Upper lobe of left lung (tissue), 6 donors: ENCODE data around the gene NCOR1. TPM values are rescaled to one million over a fixed set of nuclear protein-coding genes. Genes with fewer than 3 reads are reported as not detected.

Source experiments
- ATAC-seq, 2 donors: fragments of 200-7000 bp; cut with Tn5 transposase; one replicate each; pipeline ENCODE4 v1.9.1; 2022; ENCODE audit warnings: mild to moderate bottlenecking in 2 of 2, moderate library complexity in 2 of 2; ENCODE audit not compliant: low FRiP score in 2 of 2
- DNase-seq, 2 donors: peaks; one replicate each; pipeline ENCODE4 v3.0.0-alpha.2; 2019 to 2020
- H3K27ac ChIP-seq, 4 donors: fragments of 200-600 bp; sonication (generic); one replicate each; pipeline ENCODE4 v1.5.1; 2016 to 2019
- H3K27me3 ChIP-seq, 4 donors: fragments of 200-600 bp; sonication (generic); one replicate each; pipeline ENCODE4 v1.5.1; 2017 to 2019
- H3K36me3 ChIP-seq, 4 donors: fragments of 200-600 bp; sonication (generic); one replicate each; pipeline ENCODE4 v1.5.1; 2016 to 2019
- H3K4me1 ChIP-seq, 4 donors: fragments of 200-600 bp; sonication (generic); one replicate each; pipeline ENCODE4 v1.5.1; 2018 to 2019
- H3K4me3 ChIP-seq, 4 donors: fragments of 200-600 bp; sonication (generic); one replicate each; pipeline ENCODE4 v1.5.1; 2017 to 2019; ENCODE audit warnings: mild to moderate bottlenecking in 2 of 4, moderate library complexity in 1 of 4
- H3K9me3 ChIP-seq, 4 donors: fragments of 200-600 bp; sonication (generic); one replicate each; pipeline ENCODE4 v1.5.1; 2018 to 2019
- CTCF ChIP-seq, 6 experiments: fragments of 450-650 bp in 4 of 6; fragments of 200-600 bp in 2 of 6; sonication (generic) in 2 of 6; IDR thresholded peaks; one replicate each; pipeline ENCODE4 v1.5.1; 2016 to 2019; ENCODE audit warnings: antibody characterized with exemption in 6 of 6
- EP300 ChIP-seq, 4 donors: sonication (generic); formaldehyde crosslinking; IDR thresholded peaks; one replicate each; pipeline ENCODE4 v1.5.1; 2017; ENCODE audit warnings: antibody characterized with exemption in 4 of 4, control low read depth in 2 of 4
- POLR2A ChIP-seq, 4 donors: fragments of 450-650 bp; IDR thresholded peaks; one replicate each; pipeline ENCODE4 v1.5.1; 2016 to 2017; ENCODE audit warnings: antibody characterized with exemption in 4 of 4, mild to moderate bottlenecking in 2 of 4
- POLR2AphosphoS5 ChIP-seq, 2 donors: sonication (generic); formaldehyde crosslinking; IDR thresholded peaks; one replicate each; pipeline ENCODE4 v1.5.1; 2017; ENCODE audit warnings: antibody characterized with exemption in 2 of 2
- WGBS, 2 donors: methylation state at CpG; one replicate each; pipeline ENCODE4 v1.1.5; 2017 to 2018; 5-methylcytosine and 5-hydroxymethylcytosine counted together
- total RNA-seq, 6 donors: library from RNA; depleted of rRNA in 4 of 6; stranded (reverse); fragments of >200 nt in 4 of 6; gene quantifications; one replicate each; pipeline versions ENCODE4 v1.1.0 to v1.2.1, GENCODE V29; 2016 to 2021
- donor health status: DM: no; HTN: no; CAD: no; lungs with moderate emphysema.
- donor health status: DM: no; HTN: yes; CAD: no; lungs with severe emphysema.

Gene NCOR1
- total RNA-seq, 6 donors from 2014 or later, result 111 to 301 (median 147) TPM

DNA sequence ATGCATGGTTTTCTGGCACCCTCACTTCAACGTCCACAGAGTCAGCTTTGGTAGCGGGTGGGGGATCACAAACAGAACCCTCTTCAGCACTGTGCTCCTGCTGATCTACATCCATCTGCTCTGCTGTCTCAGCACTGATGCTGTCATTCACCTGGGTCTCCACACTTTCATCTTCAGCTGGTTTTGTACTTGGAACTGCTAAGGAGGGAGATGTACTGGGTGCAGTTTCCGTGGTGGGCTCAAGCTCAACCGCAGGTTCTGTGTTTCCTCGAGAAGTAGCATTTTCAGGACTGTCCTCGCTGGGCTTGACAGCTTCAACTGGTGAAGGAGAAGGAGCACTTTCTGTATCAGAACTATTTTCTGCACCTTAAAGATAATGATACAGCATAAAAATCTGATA is 113.9 kb downstream of the NCOR1 start:
- 93 to 95% methylated on average over 6 of the region's 6 CpGs for WGBS, 2 donors
- Histone ChIP-seq H3K27me3 (no peaks in the 10 kb centered on the region), H3K4me1 (peaks cover 0 to 5% (median 0%) of the 10 kb centered on the region in 4 donors), H3K27ac (no peak overlapping the region), H3K4me3 (no peak overlapping the region), H3K9me3 (no peaks in the 10 kb centered on the region), H3K36me3 (peaks cover 26 to 82% (median 43%) of the 10 kb centered on the region in 4 donors)
- DNase-seq, result no peak
- no peak for ATAC-seq
- TF ChIP-seq CTCF (IDR thresholded peaks at IDR 0.05) (no peak), EP300 (IDR thresholded peaks at IDR 0.05) (no peak), POLR2A (IDR thresholded peaks at IDR 0.05) (no peak)

GRCh38 chr17:16100737-16101400 is 114.5 kb downstream of the NCOR1 start:
- Histone ChIP-seq H3K27me3 (no peaks in the 10 kb centered on the region), H3K27ac (no peak overlapping the region), H3K4me3 (no peak overlapping the region), H3K4me1 (peaks cover 0 to under 1% (median 0%) of the 10 kb centered on the region in 4 donors), H3K36me3 (peaks cover 26 to 85% (median 43%) of the 10 kb centered on the region in 4 donors), H3K9me3 (no peaks in the 10 kb centered on the region)
- TF ChIP-seq POLR2AphosphoS5 (IDR thresholded peaks at IDR 0.05) (no peak), CTCF (IDR thresholded peaks at IDR 0.05) (no peak), EP300 (IDR thresholded peaks at IDR 0.05) (no peak), POLR2A (IDR thresholded peaks at IDR 0.05) (no peak)
- DNase-seq, result no peak
- no peak for ATAC-seq
- WGBS, 2 donors, result 85 to 95% methylated on average over 8 of the region's 8 CpGs

GRCh38 chr17:16091773-16092172 is 123.6 kb downstream of the NCOR1 start:
- WGBS, 2 donors, result 98 to 99% methylated on average over 4 of the region's 4 CpGs
- DNase-seq (no peak), ATAC-seq (no peak)
- peaks cover under 1 to 48% (median 11%) of the 10 kb centered on the region in 4 donors for H3K36me3 ChIP-seq
- no peaks in the 10 kb centered on the region for H3K27me3 ChIP-seq
- no peaks in the 10 kb centered on the region for H3K4me1 ChIP-seq
- no peak overlapping the region for H3K4me3 ChIP-seq
- H3K27ac ChIP-seq, result no peak overlapping the region
- no peaks in the 10 kb centered on the region for H3K9me3 ChIP-seq
- no peak for TF ChIP-seq CTCF (IDR thresholded peaks at IDR 0.05)
- no peak for TF ChIP-seq POLR2AphosphoS5 (IDR thresholded peaks at IDR 0.05)
- no peak for TF ChIP-seq POLR2A (IDR thresholded peaks at IDR 0.05)
- no peak for TF ChIP-seq EP300 (IDR thresholded peaks at IDR 0.05)

- TF ChIP-seq POLR2AphosphoS5 (IDR thresholded peaks at IDR 0.05) (no peak), CTCF (IDR thresholded peaks at IDR 0.05) (no peak), POLR2A (IDR thresholded peaks at IDR 0.05) (no peak), EP300 (IDR thresholded peaks at IDR 0.05) (no peak)
- Histone ChIP-seq H3K27ac (no peak overlapping the region), H3K4me3 (no peak overlapping the region), H3K4me1 (peaks cover 0 to 9% (median 8%) of the 10 kb centered on the region in 4 donors), H3K27me3 (no peaks in the 10 kb centered on the region), H3K9me3 (no peaks in the 10 kb centered on the region), H3K36me3 (peaks cover 0 to 38% (median 8%) of the 10 kb centered on the region in 4 donors)
- WGBS, 2 donors, result 85 to 93% methylated on average over 9 to 10 of the region's 10 CpGs
- no peak for ATAC-seq
- DNase-seq, result no peak
Measured at GRCh38 chr17:16086957-16087356, 128.4 kb downstream of the NCOR1 start.
